Neural cell (in vitro differentiated cells): ENCODE results near the gene ABHD12.

Experiments
- CTCF ChIP-seq: fragments of 450-650 bp; IDR thresholded peaks from 2 replicates; pipeline ENCODE4 v1.5.1; 2014; ENCODE audit warnings: antibody characterized with exemption, mild to moderate bottlenecking, moderate library complexity; ENCODE audit not compliant: poor library complexity, severe bottlenecking
- EP300 ChIP-seq: fragments of 450-650 bp; conservative IDR thresholded peaks from 2 replicates; pipeline ENCODE4 v1.6.1; 2014; ENCODE audit warnings: antibody characterized with exemption, mild to moderate bottlenecking, moderate library complexity; ENCODE audit not compliant: poor library complexity, severe bottlenecking
- POLR2AphosphoS5 ChIP-seq: IDR thresholded peaks from 2 replicates; pipeline ENCODE4 v1.6.1; 2012
- RAD21 ChIP-seq: fragments of 450-650 bp; conservative IDR thresholded peaks from 2 replicates; pipeline ENCODE4 v1.6.1; 2014; ENCODE audit warnings: antibody characterized with exemption, mild to moderate bottlenecking, moderate library complexity
- REST ChIP-seq: IDR thresholded peaks from 2 replicates; pipeline ENCODE4 v1.6.1; 2012; ENCODE audit warnings: borderline replicate concordance
- SMC3 ChIP-seq: fragments of 450-650 bp; conservative IDR thresholded peaks from 2 replicates; pipeline ENCODE4 v1.6.1; 2014; ENCODE audit warnings: antibody characterized with exemption, mild to moderate bottlenecking, moderate library complexity; ENCODE audit not compliant: poor library complexity

- TF ChIP-seq EP300 (no peak), CTCF (no peak), POLR2AphosphoS5 (no peak), REST (no peak), RAD21 (no peak), SMC3 (no peak)
These were observed 7.8 kb downstream of the ABHD12 start for GRCh38 chr20:25382704-25383370.
